SK-N-SH (cell line): ENCODE measurements around the gene CCSER1. TPM values are rescaled to one million over a fixed set of nuclear protein-coding genes. Genes with fewer than 3 reads are reported as not detected.

ENCODE experiments used
- CTCF ChIA-PET: fragments of 300-600, 350-600 bp; formaldehyde crosslinking; extraction: SDS; loops from one replicate; lab custom pipeline; 2021; lab: Yijun Ruan, JAX
- POLR2A ChIA-PET: fragments of 350-600 bp; sonication (Branson Sonifier 250); formaldehyde crosslinking; extraction: SDS; loops from one replicate; lab custom pipeline; 2020; ENCODE audit warnings: antibody characterized with exemption, inconsistent platforms; lab: Yijun Ruan, JAX
- DNase-seq: peaks from one replicate; pipeline ENCODE4 v3.0.0; 2012
- H2AFZ ChIP-seq: fragments of 200-600 bp; sonication (generic); 2 replicates; pipeline ENCODE4 v1.8.1; 2016; ENCODE audit warnings: antibody characterized with exemption, mild to moderate bottlenecking, low read depth
- H3F3A ChIP-seq: fragments of 200-600 bp; sonication (generic); replicated peaks from 2 replicates; pipeline ENCODE3; 2016; ENCODE audit warnings: antibody characterized with exemption, mild to moderate bottlenecking; ENCODE audit not compliant: insufficient read depth
- H3K27ac ChIP-seq, 2 experiments: fragments of 200-500 bp in 1 of 2; fragments of 200-600 bp in 1 of 2; sonication (Bioruptor generic) in 1 of 2; sonication (generic), shearing (Covaris generic) in 1 of 2; 2 replicates each; pipeline versions ENCODE4 v1.5.1 to v1.6.1; 2014 to 2016; ENCODE audit warnings: low read depth in 2 of 2, inconsistent platforms in 1 of 2, low read length in 1 of 2, mild to moderate bottlenecking in 1 of 2, mixed read lengths in 1 of 2
- H3K27me3 ChIP-seq: fragments of 200-600 bp; sonication (generic), shearing (Covaris generic); 2 replicates; pipeline ENCODE4 v1.6.1; 2016; ENCODE audit warnings: mixed run types; ENCODE audit not compliant: insufficient read depth
- H3K36me3 ChIP-seq, 2 experiments: fragments of 200-500 bp in 1 of 2; fragments of 200-600 bp in 1 of 2; sonication (Bioruptor generic) in 1 of 2; sonication (generic) in 1 of 2; replicated peaks in 1 of 2; 2 replicates each; pipeline versions ENCODE3 to v1.5.1; 2014 to 2016; ENCODE audit warnings: low read length in 1 of 2, mild to moderate bottlenecking in 1 of 2; ENCODE audit not compliant: insufficient read depth in 2 of 2, control insufficient read depth in 1 of 2
- H3K4me1 ChIP-seq, 2 experiments: fragments of 200-500 bp in 1 of 2; fragments of 200-600 bp in 1 of 2; sonication (Bioruptor generic) in 1 of 2; sonication (generic), shearing (Covaris generic) in 1 of 2; 2 replicates each; pipeline versions ENCODE4 v1.5.1 to v1.6.1; 2014 to 2016; ENCODE audit warnings: low read depth in 1 of 2, low read length in 1 of 2, mixed run types in 1 of 2; ENCODE audit not compliant: insufficient read depth in 2 of 2, control insufficient read depth in 1 of 2
- H3K4me2 ChIP-seq: fragments of 200-600 bp; sonication (generic), shearing (Covaris generic); 2 replicates; pipeline ENCODE4 v1.6.1; 2017; ENCODE audit warnings: mixed run types
- H3K4me3 ChIP-seq, 2 experiments: fragments of 200-500 bp in 1 of 2; fragments of 200-600 bp in 1 of 2; sonication (Bioruptor generic) in 1 of 2; sonication (generic), shearing (Covaris generic) in 1 of 2; 2 replicates each; pipeline versions ENCODE4 v1.5.1 to v1.8.1; 2014 to 2016; ENCODE audit warnings: low read depth in 2 of 2, inconsistent platforms in 1 of 2, low read length in 1 of 2, mild to moderate bottlenecking in 1 of 2, mixed read lengths in 1 of 2, moderate library complexity in 1 of 2
- H3K79me2 ChIP-seq: fragments of 200-600 bp; sonication (generic); 2 replicates; pipeline ENCODE4 v1.8.1; 2017; ENCODE audit warnings: mild to moderate bottlenecking; ENCODE audit not compliant: insufficient read depth
- H3K9ac ChIP-seq: fragments of 200-600 bp; sonication (generic); 2 replicates; pipeline ENCODE4 v1.6.1; 2017; ENCODE audit warnings: mixed run types
- H3K9me2 ChIP-seq: fragments of 200-600 bp; sonication (generic); 2 replicates; pipeline ENCODE4 v1.6.1; 2017; ENCODE audit warnings: mixed run types
- H3K9me3 ChIP-seq: fragments of 200-600 bp; sonication (generic); 2 replicates; pipeline ENCODE4 v1.6.1; 2017; ENCODE audit warnings: mixed run types, mild to moderate bottlenecking, moderate library complexity
- H4K20me1 ChIP-seq: fragments of 200-600 bp; sonication (generic); 2 replicates; pipeline ENCODE4 v1.6.1; 2017; ENCODE audit warnings: mild to moderate bottlenecking, mixed run types; ENCODE audit not compliant: insufficient read depth
- CHD2 ChIP-seq: fragments of 150-350 bp; IDR thresholded peaks from 2 replicates; pipeline ENCODE4 v1.6.1; 2018; ENCODE audit warnings: low read length; ENCODE audit not compliant: partially characterized antibody
- CTCF ChIP-seq: fragments of 200-600 bp; sonication (generic); IDR thresholded peaks from 2 replicates; pipeline ENCODE4 v1.6.1; 2017; ENCODE audit warnings: antibody characterized with exemption, mild to moderate bottlenecking, moderate library complexity
- EZH2phosphoT487 ChIP-seq: fragments of 200-600 bp; sonication (generic); IDR thresholded peaks from 2 replicates; pipeline ENCODE4 v1.6.1; 2017; ENCODE audit warnings: low read depth, mixed run types, mild to moderate bottlenecking, antibody characterized with exemption, moderate library complexity, borderline replicate concordance
- GABPA ChIP-seq: IDR thresholded peaks from 2 replicates; pipeline ENCODE4 v1.4.0; 2012; ENCODE audit warnings: low read depth, mild to moderate bottlenecking
- MEF2A ChIP-seq: IDR thresholded peaks from 2 replicates; pipeline ENCODE4 v1.4.0; 2012; ENCODE audit warnings: low read depth, borderline replicate concordance
- NRF1 ChIP-seq: IDR thresholded peaks from 2 replicates; pipeline ENCODE4 v1.6.1; 2012; ENCODE audit warnings: low read depth, mild to moderate bottlenecking, low read length
- PBX3 ChIP-seq: IDR thresholded peaks from 2 replicates; pipeline ENCODE4; 2012
- RAD21 ChIP-seq: IDR thresholded peaks from 2 replicates; pipeline ENCODE4 v1.6.1; 2012; ENCODE audit warnings: mild to moderate bottlenecking, low read length
- RCOR1 ChIP-seq: fragments of 150-350 bp; IDR thresholded peaks from 2 replicates; pipeline ENCODE4 v1.6.1; 2017; ENCODE audit warnings: antibody characterized with exemption, low read length
- REST ChIP-seq: IDR thresholded peaks from 2 replicates; pipeline ENCODE4 v1.6.1; 2012; ENCODE audit warnings: mild to moderate bottlenecking, low read depth, low read length, moderate library complexity
- RXRA ChIP-seq: IDR thresholded peaks from 2 replicates; pipeline ENCODE4 v1.4.0; 2012; ENCODE audit warnings: low read depth, mild to moderate bottlenecking, borderline replicate concordance
- SMC3 ChIP-seq: IDR thresholded peaks from 2 replicates; pipeline ENCODE4 v1.6.1; 2012; ENCODE audit warnings: low read depth, low read length, improper control_type of control experiment
- TCF12 ChIP-seq: IDR thresholded peaks from 2 replicates; pipeline ENCODE4 v1.4.0; 2012
- ZBTB33 ChIP-seq: IDR thresholded peaks from 2 replicates; pipeline ENCODE4 v1.4.0; 2012; ENCODE audit warnings: low read depth, borderline replicate concordance
- WGBS: methylation state at CpG from one replicate; pipeline ENCODE4 v1.1.6; 2017; ENCODE audit warnings: low lambda C conversion rate; 5-methylcytosine and 5-hydroxymethylcytosine counted together
- polyA plus RNA-seq, 3 experiments: library from polyadenylated mRNA; depleted of rRNA; stranded (reverse); fragments of >200 nt; gene quantifications; 2 replicates each; pipeline ENCODE4 v1.2.3, GENCODE V29; 2012

Gene CCSER1
- polyA plus RNA-seq, 1 of the 3 experiments (the other 2 are of a cell fraction) = 0.05 TPM

GRCh38 chr4:90757534-90758060, 630.4 kb downstream of the CCSER1 start:
- no peaks in the 10 kb centered on the region for H3K9me3 ChIP-seq
- H3K27me3 ChIP-seq = no peaks in the 10 kb centered on the region
- ChIA-PET POLR2A (no interaction called here), CTCF (interaction anchor here (1.0 kb wide), 1 partner anchor 339 kb away, joined by 3 read pairs; no protein-coding TSS in a partner anchor)
- no peaks in the 10 kb centered on the region for H3F3A ChIP-seq
- no peak for DNase-seq
- no peak overlapping the region for H3K4me3 ChIP-seq
- no peaks in the 10 kb centered on the region for H3K79me2 ChIP-seq
- 78% methylated on average over 2 of the region's 2 CpGs for WGBS
- no peak overlapping the region for H3K9ac ChIP-seq
- no peaks in the 10 kb centered on the region for H4K20me1 ChIP-seq
- H3K27ac ChIP-seq = no peak overlapping the region
- H2AFZ ChIP-seq = no peak overlapping the region
- no peaks in the 10 kb centered on the region for H3K36me3 ChIP-seq
- no peaks in the 10 kb centered on the region for H3K9me2 ChIP-seq
- H3K4me2 ChIP-seq = no peak overlapping the region
- TF ChIP-seq RXRA (no peak), REST (no peak)
- TF ChIP-seq, all 33 proteins: peak for 0
- no peaks in the 10 kb centered on the region for H3K4me1 ChIP-seq

- no peak overlapping the region for H3K4me2 ChIP-seq
- H2AFZ ChIP-seq = no peak overlapping the region
- CTCF ChIA-PET = no interaction called here
- H3F3A ChIP-seq = no peaks in the 10 kb centered on the region
- no peaks in the 10 kb centered on the region for H3K9me2 ChIP-seq
- TF ChIP-seq RCOR1 = no peak
- no peak for TF ChIP-seq SMC3
- no peak for TF ChIP-seq MEF2A
- no peak for TF ChIP-seq GABPA
- TF ChIP-seq CTCF = no peak
- no peak for TF ChIP-seq CHD2
- no peak for TF ChIP-seq PBX3
- TF ChIP-seq EZH2phosphoT487 = no peak
- TF ChIP-seq TCF12 = no peak
- TF ChIP-seq RAD21 = no peak
- no peak for TF ChIP-seq ZBTB33
- no peak for TF ChIP-seq NRF1
- H3K4me1 ChIP-seq = no peaks in the 10 kb centered on the region
- whole genome bisulfite sequencing = 35% methylated on average over 1 of the region's 1 CpG
- no peaks in the 10 kb centered on the region for H3K27me3 ChIP-seq
- H3K4me3 ChIP-seq = no peak overlapping the region
- H3K9me3 ChIP-seq = no peaks in the 10 kb centered on the region
- no peak for DNase-seq
- H3K27ac ChIP-seq = no peak overlapping the region
- H3K36me3 ChIP-seq = no peaks in the 10 kb centered on the region
- POLR2A ChIA-PET = no interaction called here
- H3K79me2 ChIP-seq = no peaks in the 10 kb centered on the region
- no peak overlapping the region for H3K9ac ChIP-seq
- H4K20me1 ChIP-seq = no peaks in the 10 kb centered on the region
Observed at GRCh38 chr4:90760059-90760458, 632.9 kb downstream of the CCSER1 start.
